NCI-H1105 (cell line): ENCODE measurements around the gene OR5H14.

Source experiments
- DNase-seq: peaks from one replicate; lab custom pipeline; 2025; lab: John Stamatoyannopoulos, UW

OR5H14 gene

DNA sequence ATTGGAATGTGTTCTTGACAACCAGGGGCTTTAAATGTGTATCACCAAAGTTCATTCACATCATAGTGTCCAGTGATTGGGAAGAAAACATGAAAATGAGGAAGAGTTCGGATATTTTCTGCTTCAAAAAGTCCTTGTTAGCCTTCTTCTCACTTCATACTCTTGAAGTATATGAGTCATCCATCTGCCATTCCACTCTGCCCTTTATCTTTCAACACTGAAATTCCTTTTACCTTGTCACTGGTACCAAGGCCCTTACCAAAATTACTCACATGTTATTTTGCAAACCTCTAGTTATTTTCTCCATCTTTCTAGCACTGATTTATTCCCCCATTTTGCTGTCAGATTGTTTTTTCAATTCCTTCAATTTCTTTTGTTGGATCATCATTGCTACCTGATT is 51.7 kb downstream of the OR5H14 start:
- DNase-seq = no peak
